Activated naive CD4-positive, alpha-beta T cell treated with anti-CD3 and anti-CD28 coated beads, Interleukin-2, amount 10 ng/mL, durations not matched to agents 7 days and 5 days (primary cell): ENCODE measurements around the gene DCLK2.
A peak's percentile ranks its signal among the peaks of the same experiment; 100 is the strongest.

Source experiments
- CTCF ChIA-PET: fragments of 350-600 bp; sonication (Branson Sonifier 250); formaldehyde crosslinking; loops from one replicate; lab custom pipeline; 2021; ENCODE audit warnings: antibody characterized with exemption; lab: Charles Lee
- DNase-seq: peaks from one replicate; pipeline ENCODE4 v3.0.0-alpha.2; 2020
- H3K27ac Mint-ChIP-seq: one replicate; pipeline ENCODE4 v1.8.0; 2021; ENCODE audit warnings: mild to moderate bottlenecking, moderate library complexity, mixed read lengths
- H3K27me3 Mint-ChIP-seq: one replicate; pipeline ENCODE4 v1.8.0; 2021; ENCODE audit warnings: mild to moderate bottlenecking, mixed read lengths
- H3K36me3 Mint-ChIP-seq: one replicate; pipeline ENCODE4 v1.8.0; 2021; ENCODE audit warnings: mixed read lengths
- H3K4me1 Mint-ChIP-seq: one replicate; pipeline ENCODE4 v1.8.0; 2021; ENCODE audit warnings: mixed read lengths
- H3K4me3 Mint-ChIP-seq: one replicate; pipeline ENCODE4 v1.8.0; 2021; ENCODE audit warnings: mild to moderate bottlenecking, moderate library complexity, mixed read lengths
- H3K9me3 Mint-ChIP-seq: one replicate; pipeline ENCODE4 v1.8.0; 2021; ENCODE audit warnings: mixed read lengths

Gene DCLK2

GRCh38 chr4:150261571-150261970 is 183.3 kb downstream of the DCLK2 start:
- no peak for DNase-seq
- Mint-ChIP-seq H3K4me3 (no peak overlapping the region), H3K36me3 (peaks cover 12% of the 10 kb centered on the region), H3K9me3 (no peaks in the 10 kb centered on the region), H3K27me3 (no peaks in the 10 kb centered on the region), H3K27ac (no peak overlapping the region), H3K4me1 (no peaks in the 10 kb centered on the region)
- CTCF ChIA-PET, result no interaction called here

GRCh38 chr4:150262611-150263010 is 184.4 kb downstream of the DCLK2 start:
- H3K36me3 Mint-ChIP-seq, result peaks cover 14% of the 10 kb centered on the region
- H3K4me1 Mint-ChIP-seq, result no peaks in the 10 kb centered on the region
- no peaks in the 10 kb centered on the region for H3K27me3 Mint-ChIP-seq
- H3K27ac Mint-ChIP-seq, result no peak overlapping the region
- DNase-seq, result no peak
- H3K4me3 Mint-ChIP-seq, result no peak overlapping the region
- CTCF ChIA-PET, result interaction anchor here (0.5 kb wide), 1 partner anchor 57 kb away, joined by 3 read pairs; no protein-coding TSS in a partner anchor
- H3K9me3 Mint-ChIP-seq, result no peaks in the 10 kb centered on the region

- no peak for DNase-seq
- no peaks in the 10 kb centered on the region for H3K27me3 Mint-ChIP-seq
- CTCF ChIA-PET, result no interaction called here
- no peak overlapping the region for H3K4me3 Mint-ChIP-seq
- H3K4me1 Mint-ChIP-seq, result no peaks in the 10 kb centered on the region
- H3K27ac Mint-ChIP-seq, result no peak overlapping the region
- H3K36me3 Mint-ChIP-seq, result peaks cover 17% of the 10 kb centered on the region
- H3K9me3 Mint-ChIP-seq, result no peaks in the 10 kb centered on the region
Measured at GRCh38 chr4:150264595-150265161, 186.4 kb downstream of the DCLK2 start.

GRCh38 chr4:150265806-150266205 is 187.6 kb downstream of the DCLK2 start:
- H3K9me3 Mint-ChIP-seq, result peaks cover 2% of the 10 kb centered on the region
- CTCF ChIA-PET, result interaction anchor here (0.5 kb wide), 1 partner anchor 29 kb away, joined by 3 read pairs; no protein-coding TSS in a partner anchor
- no peak for DNase-seq
- no peaks in the 10 kb centered on the region for H3K4me1 Mint-ChIP-seq
- no peak overlapping the region for H3K27ac Mint-ChIP-seq
- H3K4me3 Mint-ChIP-seq, result no peak overlapping the region
- no peaks in the 10 kb centered on the region for H3K27me3 Mint-ChIP-seq
- peaks cover 25% of the 10 kb centered on the region for H3K36me3 Mint-ChIP-seq

- H3K4me1 Mint-ChIP-seq, result no peaks in the 10 kb centered on the region
- peaks cover 2% of the 10 kb centered on the region for H3K9me3 Mint-ChIP-seq
- no peak for DNase-seq
- no peaks in the 10 kb centered on the region for H3K27me3 Mint-ChIP-seq
- peaks cover 32% of the 10 kb centered on the region for H3K36me3 Mint-ChIP-seq
- CTCF ChIA-PET, result no interaction called here
- no peak overlapping the region for H3K27ac Mint-ChIP-seq
- H3K4me3 Mint-ChIP-seq, result no peak overlapping the region
Measured at GRCh38 chr4:150268444-150268843, 190.2 kb downstream of the DCLK2 start.

- CTCF ChIA-PET, result no interaction called here
- DNase-seq, result no peak
- peaks cover 8% of the 10 kb centered on the region for H3K9me3 Mint-ChIP-seq
- no peak overlapping the region for H3K27ac Mint-ChIP-seq
- H3K27me3 Mint-ChIP-seq, result no peaks in the 10 kb centered on the region
- no peaks in the 10 kb centered on the region for H3K4me1 Mint-ChIP-seq
- H3K4me3 Mint-ChIP-seq, result no peak overlapping the region
- H3K36me3 Mint-ChIP-seq, result peaks cover 47% of the 10 kb centered on the region
Measured at GRCh38 chr4:150278206-150278605, 200.0 kb downstream of the DCLK2 start.

- peaks cover 38% of the 10 kb centered on the region for H3K36me3 Mint-ChIP-seq
- no peak overlapping the region for H3K27ac Mint-ChIP-seq
- no peaks in the 10 kb centered on the region for H3K27me3 Mint-ChIP-seq
- no peak for DNase-seq
- H3K4me3 Mint-ChIP-seq, result no peak overlapping the region
- H3K9me3 Mint-ChIP-seq, result peaks cover 6% of the 10 kb centered on the region
- no peaks in the 10 kb centered on the region for H3K4me1 Mint-ChIP-seq
- CTCF ChIA-PET, result interaction anchor here (1.5 kb wide), 1 partner anchor 17 kb away, joined by 3 read pairs; no protein-coding TSS in a partner anchor
Measured at GRCh38 chr4:150280081-150280895, 202.0 kb downstream of the DCLK2 start.

GRCh38 chr4:150280975-150281374 is 202.7 kb downstream of the DCLK2 start:
- H3K27me3 Mint-ChIP-seq, result no peaks in the 10 kb centered on the region
- H3K27ac Mint-ChIP-seq, result no peak overlapping the region
- CTCF ChIA-PET, result no interaction called here

GRCh38 chr4:150283689-150284088 is 205.4 kb downstream of the DCLK2 start:
- DNase-seq, result no peak
- Mint-ChIP-seq H3K27me3 (no peaks in the 10 kb centered on the region), H3K36me3 (peaks cover 14% of the 10 kb centered on the region), H3K27ac (no peak overlapping the region), H3K9me3 (no peaks in the 10 kb centered on the region), H3K4me1 (no peaks in the 10 kb centered on the region), H3K4me3 (no peak overlapping the region)
- CTCF ChIA-PET, result interaction anchor here (0.9 kb wide), 1 partner anchor 66 kb away, joined by 3 read pairs; no protein-coding TSS in a partner anchor

More at GRCh38 chr4:150280975-150281374, 202.7 kb downstream of the DCLK2 start:
- no peaks in the 10 kb centered on the region for H3K4me1 Mint-ChIP-seq
- peaks cover 33% of the 10 kb centered on the region for H3K36me3 Mint-ChIP-seq
- peaks cover 2% of the 10 kb centered on the region for H3K9me3 Mint-ChIP-seq
- no peak for DNase-seq
- H3K4me3 Mint-ChIP-seq, result no peak overlapping the region

- Mint-ChIP-seq H3K4me3 (no peak overlapping the region), H3K9me3 (no peaks in the 10 kb centered on the region), H3K4me1 (no peaks in the 10 kb centered on the region), H3K27ac (no peak overlapping the region), H3K36me3 (peaks cover 2% of the 10 kb centered on the region), H3K27me3 (no peaks in the 10 kb centered on the region)
- no peak for DNase-seq
- CTCF ChIA-PET, result no interaction called here
Measured at GRCh38 chr4:150286656-150287055, 208.4 kb downstream of the DCLK2 start.

- CTCF ChIA-PET, result no interaction called here
- no peak overlapping the region for H3K27ac Mint-ChIP-seq
Measured at GRCh38 chr4:150289198-150289597, 211.0 kb downstream of the DCLK2 start.

GRCh38 chr4:150289881-150290280 is 211.6 kb downstream of the DCLK2 start:
- DNase-seq, result no peak
- Mint-ChIP-seq H3K27me3 (no peaks in the 10 kb centered on the region), H3K36me3 (no peaks in the 10 kb centered on the region)

More at GRCh38 chr4:150289198-150289597, 211.0 kb downstream of the DCLK2 start:
- no peaks in the 10 kb centered on the region for H3K27me3 Mint-ChIP-seq
- DNase-seq, result no peak
- no peak overlapping the region for H3K4me3 Mint-ChIP-seq
- no peaks in the 10 kb centered on the region for H3K4me1 Mint-ChIP-seq
- H3K9me3 Mint-ChIP-seq, result no peaks in the 10 kb centered on the region
- no peaks in the 10 kb centered on the region for H3K36me3 Mint-ChIP-seq

GRCh38 chr4:150297861-150298474 is 219.7 kb downstream of the DCLK2 start:
- H3K4me3 Mint-ChIP-seq, result no peak overlapping the region
- CTCF ChIA-PET, result interaction anchor here (0.7 to 4.2 kb wide), 6 partner anchors 11 to 664 kb away, joined by 3 to 45 read pairs (median 3); no protein-coding TSS in a partner anchor
- H3K36me3 Mint-ChIP-seq, result peaks cover 2% of the 10 kb centered on the region
- H3K27ac Mint-ChIP-seq, result no peak overlapping the region
- H3K4me1 Mint-ChIP-seq, result peaks cover 6% of the 10 kb centered on the region
- H3K9me3 Mint-ChIP-seq, result no peaks in the 10 kb centered on the region
- DNase-seq, result peak; percentile 56
- H3K27me3 Mint-ChIP-seq, result no peaks in the 10 kb centered on the region

More at GRCh38 chr4:150289881-150290280, 211.6 kb downstream of the DCLK2 start:
- H3K27ac Mint-ChIP-seq, result no peak overlapping the region
- CTCF ChIA-PET, result no interaction called here
- no peaks in the 10 kb centered on the region for H3K9me3 Mint-ChIP-seq
- H3K4me1 Mint-ChIP-seq, result no peaks in the 10 kb centered on the region
- no peak overlapping the region for H3K4me3 Mint-ChIP-seq

GRCh38 chr4:150299816-150300215 is 221.6 kb downstream of the DCLK2 start:
- no peaks in the 10 kb centered on the region for H3K27me3 Mint-ChIP-seq
- no peak overlapping the region for H3K27ac Mint-ChIP-seq
- no peak for DNase-seq
- no peaks in the 10 kb centered on the region for H3K9me3 Mint-ChIP-seq
- H3K36me3 Mint-ChIP-seq, result peaks cover 2% of the 10 kb centered on the region
- H3K4me3 Mint-ChIP-seq, result no peak overlapping the region
- H3K4me1 Mint-ChIP-seq, result peaks cover 6% of the 10 kb centered on the region
- CTCF ChIA-PET, result interaction anchor here (3.0 kb wide), 1 partner anchor 567 kb away, joined by 16 read pairs; no protein-coding TSS in a partner anchor
